Activated T-helper 2 cell treated with anti-CD3 and anti-CD28 coated beads, Interferon-gamma antibody, Interleukin-2, Interleukin-4, amounts not matched to agents 10 μg/mL and 5 μg/mL and 100 μg/mL, durations not matched to agents 14 hours and 24 hours and 36 hours (primary cell): ENCODE measurements around the gene RHBDF2. TPM values are rescaled to one million over a fixed set of nuclear protein-coding genes. Genes with fewer than 3 reads are reported as not detected.

Experiments
- DNase-seq: peaks from one replicate; pipeline ENCODE4 v3.0.0; 2021; ENCODE audit warnings: low spot score
- H3K27ac Mint-ChIP-seq: one replicate; pipeline ENCODE4 v1.8.0; 2021; ENCODE audit warnings: mixed read lengths
- H3K27me3 Mint-ChIP-seq: one replicate; pipeline ENCODE4 v1.8.0; 2021; ENCODE audit warnings: low read depth, mixed read lengths
- H3K36me3 Mint-ChIP-seq: one replicate; pipeline ENCODE4 v1.8.0; 2021; ENCODE audit warnings: low read depth, mixed read lengths
- H3K4me1 Mint-ChIP-seq: one replicate; pipeline ENCODE4 v1.8.0; 2021; ENCODE audit warnings: low read depth, mixed read lengths
- H3K4me3 Mint-ChIP-seq: one replicate; pipeline ENCODE4 v1.8.0; 2021; ENCODE audit warnings: low read depth, mild to moderate bottlenecking, moderate library complexity, mixed read lengths
- H3K9me3 Mint-ChIP-seq: one replicate; pipeline ENCODE4 v1.8.0; 2021; ENCODE audit warnings: mixed read lengths
- intact Hi-C: fragments of 100-400 bp; cut with micrococcal nuclease; formaldehyde crosslinking; loops from one replicate; pipeline ENCODE4 v1.15.1; 2023
- total RNA-seq: library from RNA; stranded (reverse); gene quantifications from 2 replicates; pipeline ENCODE4 v1.2.3, GENCODE V29; 2022

The RHBDF2 gene
- total RNA-seq, 1 donor from 2014 or later, result 45.3 TPM

- no peak overlapping the region for H3K27ac Mint-ChIP-seq
- DNase-seq, result no peak
- H3K9me3 Mint-ChIP-seq, result no peaks in the 10 kb centered on the region
- H3K4me1 Mint-ChIP-seq, result no peaks in the 10 kb centered on the region
- H3K36me3 Mint-ChIP-seq, result peaks cover 19% of the 10 kb centered on the region
- intact Hi-C loops, result no loop called here
- no peaks in the 10 kb centered on the region for H3K27me3 Mint-ChIP-seq
- no peak overlapping the region for H3K4me3 Mint-ChIP-seq
Measured at GRCh38 chr17:76472726-76473125, 28.5 kb downstream of the RHBDF2 start.

- intact Hi-C loops, result no loop called here
Measured at GRCh38 chr17:76472258-76472645, 29.0 kb downstream of the RHBDF2 start.

GRCh38 chr17:76471498-76472257 lies 29.5 kb downstream of the RHBDF2 start:
- H3K9me3 Mint-ChIP-seq, result no peaks in the 10 kb centered on the region
- H3K4me1 Mint-ChIP-seq, result no peaks in the 10 kb centered on the region
- no peak for DNase-seq
- H3K4me3 Mint-ChIP-seq, result no peak overlapping the region
- intact Hi-C loops, result no loop called here
- no peaks in the 10 kb centered on the region for H3K27me3 Mint-ChIP-seq
- peaks cover 16% of the 10 kb centered on the region for H3K36me3 Mint-ChIP-seq
- no peak overlapping the region for H3K27ac Mint-ChIP-seq

More at GRCh38 chr17:76472258-76472645, 29.0 kb downstream of the RHBDF2 start:
- no peak overlapping the region for H3K4me3 Mint-ChIP-seq
- no peak overlapping the region for H3K27ac Mint-ChIP-seq
- no peaks in the 10 kb centered on the region for H3K27me3 Mint-ChIP-seq
- peaks cover 18% of the 10 kb centered on the region for H3K36me3 Mint-ChIP-seq
- no peaks in the 10 kb centered on the region for H3K4me1 Mint-ChIP-seq
- DNase-seq, result no peak
- no peaks in the 10 kb centered on the region for H3K9me3 Mint-ChIP-seq

GRCh38 chr17:76469991-76470739 lies 31.1 kb downstream of the RHBDF2 start:
- no peak overlapping the region for H3K4me3 Mint-ChIP-seq
- H3K9me3 Mint-ChIP-seq, result no peaks in the 10 kb centered on the region
- H3K27ac Mint-ChIP-seq, result no peak overlapping the region
- peaks cover 2% of the 10 kb centered on the region for H3K4me1 Mint-ChIP-seq
- H3K27me3 Mint-ChIP-seq, result no peaks in the 10 kb centered on the region
- no peak for DNase-seq
- intact Hi-C loops, result no loop called here
- peaks cover 13% of the 10 kb centered on the region for H3K36me3 Mint-ChIP-seq

- H3K9me3 Mint-ChIP-seq, result no peaks in the 10 kb centered on the region
- peaks cover 12% of the 10 kb centered on the region for H3K36me3 Mint-ChIP-seq
- no peak overlapping the region for H3K27ac Mint-ChIP-seq
- intact Hi-C loops, result no loop called here
- H3K4me1 Mint-ChIP-seq, result peaks cover 2% of the 10 kb centered on the region
- no peak overlapping the region for H3K4me3 Mint-ChIP-seq
- no peak for DNase-seq
- H3K27me3 Mint-ChIP-seq, result peaks cover under 1% of the 10 kb centered on the region
Measured at GRCh38 chr17:76469076-76469990, 31.9 kb downstream of the RHBDF2 start.

- Mint-ChIP-seq H3K4me1 (peaks cover 2% of the 10 kb centered on the region), H3K9me3 (no peaks in the 10 kb centered on the region), H3K27me3 (peaks cover 2% of the 10 kb centered on the region), H3K36me3 (peaks cover 12% of the 10 kb centered on the region), H3K27ac (no peak overlapping the region), H3K4me3 (no peak overlapping the region)
- DNase-seq, result no peak
- intact Hi-C loops, result no loop called here
Measured at GRCh38 chr17:76468634-76469010, 32.6 kb downstream of the RHBDF2 start.

GRCh38 chr17:76467809-76468633 lies 33.2 kb downstream of the RHBDF2 start:
- H3K36me3 Mint-ChIP-seq, result peaks cover 8% of the 10 kb centered on the region
- DNase-seq, result no peak
- peaks cover 2% of the 10 kb centered on the region for H3K27me3 Mint-ChIP-seq
- H3K27ac Mint-ChIP-seq, result no peak overlapping the region
- intact Hi-C loops, result no loop called here
- no peak overlapping the region for H3K4me3 Mint-ChIP-seq
- peaks cover 2% of the 10 kb centered on the region for H3K4me1 Mint-ChIP-seq
- no peaks in the 10 kb centered on the region for H3K9me3 Mint-ChIP-seq

GRCh38 chr17:76467366-76467765 lies 33.9 kb downstream of the RHBDF2 start, which contains the start of gene AANAT:
Gene AANAT, plus strand, starts transcription at chr17:76467603. Its CDS starts 1,144 bp downstream, at chr17:76468747.
- Mint-ChIP-seq H3K9me3 (no peaks in the 10 kb centered on the region), H3K4me3 (no peak within 1 kb of the TSS), H3K27me3 (peaks cover 2% of the 10 kb centered on the region), H3K36me3 (peaks cover 6% of the 10 kb centered on the region), H3K27ac (no peak within 1 kb of the TSS), H3K4me1 (peaks cover 2% of the 10 kb centered on the region)
- intact Hi-C loops, result no loop called here
- DNase-seq, result no peak

GRCh38 chr17:76466775-76467130 lies 34.5 kb downstream of the RHBDF2 start:
- Mint-ChIP-seq H3K27me3 (peaks cover 2% of the 10 kb centered on the region), H3K27ac (no peak overlapping the region), H3K36me3 (peaks cover 4% of the 10 kb centered on the region), H3K4me3 (no peak overlapping the region), H3K9me3 (no peaks in the 10 kb centered on the region), H3K4me1 (peaks cover 2% of the 10 kb centered on the region)
- DNase-seq, result no peak
- intact Hi-C loops, result loop anchor here (1.0 kb wide), 3 partner anchors 35 to 81 kb away; partner anchors contain the start of gene RHBDF2

GRCh38 chr17:76462556-76463290 lies 38.5 kb downstream of the RHBDF2 start:
- H3K9me3 Mint-ChIP-seq, result no peaks in the 10 kb centered on the region
- no peak overlapping the region for H3K4me3 Mint-ChIP-seq
- peaks cover 2% of the 10 kb centered on the region for H3K4me1 Mint-ChIP-seq
- no peak overlapping the region for H3K27ac Mint-ChIP-seq
- no peak for DNase-seq
- no peaks in the 10 kb centered on the region for H3K36me3 Mint-ChIP-seq
- peaks cover 2% of the 10 kb centered on the region for H3K27me3 Mint-ChIP-seq
- intact Hi-C loops, result no loop called here

- no peak overlapping the region for H3K27ac Mint-ChIP-seq
- H3K36me3 Mint-ChIP-seq, result no peaks in the 10 kb centered on the region
- no peaks in the 10 kb centered on the region for H3K9me3 Mint-ChIP-seq
- peaks cover 2% of the 10 kb centered on the region for H3K4me1 Mint-ChIP-seq
- no peak overlapping the region for H3K4me3 Mint-ChIP-seq
- peaks cover 6% of the 10 kb centered on the region for H3K27me3 Mint-ChIP-seq
- intact Hi-C loops, result no loop called here
- DNase-seq, result no peak
Measured at GRCh38 chr17:76461765-76462555, 39.3 kb downstream of the RHBDF2 start.
